Sigmoid colon (tissue), 4 donors: Measurements from ENCODE around the gene RFX4.

Source experiments
- EP300 ChIP-seq, 4 donors: sonication (generic); formaldehyde crosslinking; IDR thresholded peaks; one replicate each; pipeline ENCODE4 v1.6.1; 2017; ENCODE audit warnings: antibody characterized with exemption in 4 of 4
- POLR2AphosphoS5 ChIP-seq, 4 donors: sonication (generic); formaldehyde crosslinking; IDR thresholded peaks; one replicate each; pipeline ENCODE4 v1.6.1; 2017; ENCODE audit warnings: antibody characterized with exemption in 4 of 4
- TF ChIP-seq, protein P1 (sequence below), 4 experiments: fragments of 450-650 bp in 3 of 4; fragments of 200-600 bp in 1 of 4; IDR thresholded peaks; one replicate each; pipeline ENCODE4 v1.5.1; 2016 to 2019; ENCODE audit warnings: antibody characterized with exemption in 4 of 4, mild to moderate bottlenecking in 3 of 4, moderate library complexity in 2 of 4

DNA sequence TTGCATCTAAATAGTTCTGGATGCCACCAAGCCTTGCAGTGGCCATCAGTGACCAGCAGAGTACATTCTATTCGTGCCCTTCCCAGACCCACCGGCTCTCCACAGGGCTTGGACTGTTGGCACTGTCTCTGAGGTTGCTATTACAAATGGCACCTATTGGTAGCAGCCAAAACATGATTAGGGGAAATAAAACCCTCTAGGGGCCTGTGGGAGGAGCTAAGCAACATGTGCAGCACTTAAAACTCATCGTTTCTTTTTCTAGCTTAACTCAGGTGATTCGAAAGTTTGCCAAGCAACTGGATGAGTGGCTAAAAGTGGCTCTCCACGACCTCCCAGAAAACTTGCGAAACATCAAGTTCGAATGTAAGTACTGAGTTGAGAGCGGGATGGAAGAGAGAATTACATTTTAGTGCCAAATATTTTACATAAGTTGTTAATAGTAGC, 126.3 kb downstream of the RFX4 start:
- TF ChIP-seq, protein P1, sequence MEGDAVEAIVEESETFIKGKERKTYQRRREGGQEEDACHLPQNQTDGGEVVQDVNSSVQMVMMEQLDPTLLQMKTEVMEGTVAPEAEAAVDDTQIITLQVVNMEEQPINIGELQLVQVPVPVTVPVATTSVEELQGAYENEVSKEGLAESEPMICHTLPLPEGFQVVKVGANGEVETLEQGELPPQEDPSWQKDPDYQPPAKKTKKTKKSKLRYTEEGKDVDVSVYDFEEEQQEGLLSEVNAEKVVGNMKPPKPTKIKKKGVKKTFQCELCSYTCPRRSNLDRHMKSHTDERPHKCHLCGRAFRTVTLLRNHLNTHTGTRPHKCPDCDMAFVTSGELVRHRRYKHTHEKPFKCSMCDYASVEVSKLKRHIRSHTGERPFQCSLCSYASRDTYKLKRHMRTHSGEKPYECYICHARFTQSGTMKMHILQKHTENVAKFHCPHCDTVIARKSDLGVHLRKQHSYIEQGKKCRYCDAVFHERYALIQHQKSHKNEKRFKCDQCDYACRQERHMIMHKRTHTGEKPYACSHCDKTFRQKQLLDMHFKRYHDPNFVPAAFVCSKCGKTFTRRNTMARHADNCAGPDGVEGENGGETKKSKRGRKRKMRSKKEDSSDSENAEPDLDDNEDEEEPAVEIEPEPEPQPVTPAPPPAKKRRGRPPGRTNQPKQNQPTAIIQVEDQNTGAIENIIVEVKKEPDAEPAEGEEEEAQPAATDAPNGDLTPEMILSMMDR (IDR thresholded peaks at IDR 0.05), result no peak
- TF ChIP-seq POLR2AphosphoS5 (IDR thresholded peaks at IDR 0.05) (no peak), EP300 (IDR thresholded peaks at IDR 0.05) (no peak)
